Stimulated activated CD4-positive, alpha-beta T cell treated with anti-CD3 and anti-CD28 coated beads, Interleukin-4, amount 100 ng/mL, for 4 hours (primary cell): ENCODE data around the gene GNAT1.
"Not testable (repeated sequence)": the region's sequence is repeated elsewhere in the genome, so short reads cannot be mapped to it uniquely, and the experiment has no call there.

Experiments used
- DNase-seq, 2 experiments: peaks; one replicate each; pipeline ENCODE4 v3.0.0-alpha.2; 2020

The GNAT1 gene

DNA sequence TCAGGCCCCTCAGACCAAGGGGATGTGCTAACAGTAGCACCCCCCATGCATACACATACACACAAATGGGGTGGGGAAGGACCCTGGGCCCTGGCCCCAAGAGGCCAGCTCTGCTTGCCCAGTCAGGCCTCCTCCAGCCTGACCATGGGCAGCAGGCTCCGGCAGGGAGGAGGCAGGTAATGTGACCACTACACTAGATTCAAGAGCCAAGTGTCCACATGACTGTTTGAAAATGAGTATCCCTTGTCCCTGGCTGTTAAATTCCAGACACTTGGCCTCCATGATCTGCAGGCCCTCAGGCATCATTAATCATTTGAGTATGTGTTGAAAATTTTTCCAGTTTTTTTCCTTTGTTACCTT lies 30.7 kb downstream of the GNAT1 start:
- DNase-seq: no peak

- DNase-seq: no peak
Observed at GRCh38 chr3:50224639-50225038, 33.2 kb downstream of the GNAT1 start.

GRCh38 chr3:50226888-50227389 lies 35.5 kb downstream of the GNAT1 start:
- peak in 1 of 2 experiments; percentile 34 for DNase-seq

- peak; percentile 85 to 89 for DNase-seq
Observed at GRCh38 chr3:50227390-50228183, 36.2 kb downstream of the GNAT1 start.

- not testable (repeated sequence) for DNase-seq
Observed at GRCh38 chr3:50228184-50228763, 36.9 kb downstream of the GNAT1 start.

DNA sequence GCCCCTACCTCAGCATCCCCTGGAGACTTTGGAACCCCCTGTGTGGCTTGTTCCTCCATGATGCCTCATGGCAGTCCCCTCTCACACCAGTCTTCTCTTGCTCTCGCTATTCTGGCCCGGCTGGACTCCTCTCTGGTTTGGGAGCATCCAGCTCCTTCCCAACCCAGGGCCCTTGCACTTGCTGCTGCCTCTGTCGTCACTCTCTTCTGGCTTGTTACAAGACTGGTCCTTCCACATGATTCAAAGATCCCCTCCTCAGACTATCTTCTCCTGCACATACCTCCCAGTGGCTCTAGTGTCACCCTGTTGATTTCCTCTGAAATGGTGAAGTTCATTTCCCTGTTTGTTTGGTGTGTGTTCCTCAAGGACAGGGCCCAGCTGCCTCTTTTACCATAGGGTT lies 38.1 kb downstream of the GNAT1 start:
- no peak for DNase-seq

- DNase-seq: no peak
Observed at GRCh38 chr3:50230104-50230793, 38.8 kb downstream of the GNAT1 start.

DNA sequence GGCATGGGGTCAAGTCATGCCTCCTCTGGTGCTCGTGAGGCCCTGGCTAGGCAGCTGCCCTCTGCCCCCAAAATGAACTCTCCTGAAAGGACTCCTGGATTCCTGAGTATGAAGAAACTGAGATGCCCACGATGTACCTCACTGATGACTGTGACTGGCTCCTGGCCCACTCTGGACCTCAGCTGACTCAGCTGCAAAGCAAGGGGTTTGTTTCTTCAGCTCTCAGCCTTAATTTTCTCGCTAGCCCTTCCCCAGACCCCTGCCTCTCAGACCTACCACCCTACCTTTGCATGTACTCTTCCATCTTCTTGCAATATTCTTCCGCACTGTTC lies 39.4 kb downstream of the GNAT1 start:
- DNase-seq: no peak

GRCh38 chr3:50231581-50231980 lies 40.2 kb downstream of the GNAT1 start:
- DNase-seq: no peak

- no peak for DNase-seq
Observed at GRCh38 chr3:50232303-50232702, 40.9 kb downstream of the GNAT1 start.

DNA sequence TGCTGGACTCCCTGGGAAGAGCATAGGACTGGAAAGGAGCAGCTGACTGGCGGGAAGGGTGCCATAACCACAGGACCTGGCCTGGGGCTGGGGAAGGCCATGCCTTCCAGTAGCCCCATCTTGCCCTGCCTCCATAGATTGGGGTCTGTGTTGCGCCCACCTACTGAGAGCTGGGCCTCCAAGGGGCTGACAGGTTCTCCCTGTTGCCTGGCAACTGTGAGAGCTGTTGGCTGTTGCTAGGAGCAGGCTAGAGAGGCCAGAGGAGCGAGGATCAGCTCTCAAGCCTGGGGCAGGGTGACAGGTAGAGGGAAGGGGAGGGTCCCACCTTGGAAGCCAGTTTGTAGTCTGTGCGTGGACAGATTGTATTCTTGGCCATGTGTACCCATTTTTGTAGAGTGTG lies 41.8 kb downstream of the GNAT1 start:
- DNase-seq: no peak

DNA sequence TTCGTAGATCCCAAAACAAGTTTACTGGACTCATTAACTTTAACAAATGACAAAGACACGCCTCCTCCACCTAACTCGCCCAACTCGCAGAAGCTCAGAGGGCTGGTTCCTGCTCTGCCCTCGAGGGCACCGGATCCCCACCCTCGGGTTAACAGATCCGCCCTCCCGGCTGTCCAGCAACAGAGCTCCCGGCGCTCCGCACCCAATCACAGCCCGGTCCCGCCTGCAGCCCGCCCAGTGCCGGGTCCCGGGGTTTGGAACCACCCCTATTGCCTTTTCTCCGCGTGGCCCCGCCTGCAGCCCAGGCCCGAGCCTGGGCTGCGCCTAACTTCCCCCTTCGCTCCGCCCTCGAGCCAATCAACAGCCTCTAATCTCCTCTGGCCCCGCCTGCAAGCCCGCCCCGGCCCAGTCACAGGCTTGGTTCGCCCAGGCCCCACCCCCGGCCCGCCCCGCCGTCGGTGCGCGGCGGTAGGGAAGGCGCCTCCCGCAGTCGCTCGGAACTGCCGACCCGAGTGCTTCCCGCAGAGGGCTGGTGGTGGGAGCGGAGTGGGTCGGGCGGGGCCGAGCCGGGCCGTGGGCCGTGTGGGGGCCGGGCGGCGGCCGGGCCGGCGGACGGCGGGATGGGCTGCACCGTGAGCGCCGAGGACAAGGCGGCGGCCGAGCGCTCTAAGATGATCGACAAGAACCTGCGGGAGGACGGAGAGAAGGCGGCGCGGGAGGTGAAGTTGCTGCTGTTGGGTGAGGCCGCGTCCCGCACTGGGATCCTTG lies 44.5 kb downstream of the GNAT1 start, which contains the start of gene GNAI2:
Gene GNAI2, plus strand, starts transcription at position 489 of the 768 bp plus-strand sequence. Its CDS starts 132 bp downstream, at position 621.
- peak; percentile 98 to 99 for DNase-seq

GRCh38 chr3:50236484-50237132 lies 45.2 kb downstream of the GNAT1 start:
- DNase-seq: no peak

- no peak for DNase-seq
Observed at GRCh38 chr3:50237133-50237651, 45.8 kb downstream of the GNAT1 start.

GRCh38 chr3:50237754-50238548 lies 46.5 kb downstream of the GNAT1 start:
- DNase-seq: peak; percentile 83 to 85

DNA sequence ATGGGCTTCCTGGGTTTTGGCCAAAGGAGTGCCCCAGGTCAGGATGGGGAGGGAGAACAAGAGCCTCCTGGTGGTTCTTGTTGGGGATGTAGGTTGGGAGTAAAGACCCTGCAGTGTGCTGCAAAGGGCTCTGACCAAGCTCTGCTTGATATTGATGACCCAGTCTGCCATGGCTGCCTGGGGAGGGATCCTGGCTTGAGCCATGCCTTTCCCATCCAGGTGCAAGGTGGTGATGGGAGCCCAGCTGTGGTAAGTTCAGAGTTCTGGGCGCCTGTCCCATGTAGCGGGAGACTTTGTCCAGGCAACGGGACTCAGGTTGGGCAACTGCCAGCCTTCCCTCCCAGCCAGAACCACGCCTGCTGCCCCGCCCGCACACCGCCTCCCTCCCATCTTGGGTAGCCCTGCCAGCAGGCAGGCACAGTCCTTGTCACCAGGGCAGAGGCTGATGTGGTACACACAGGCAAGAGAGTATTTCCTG lies 47.2 kb downstream of the GNAT1 start:
- no peak for DNase-seq

DNA sequence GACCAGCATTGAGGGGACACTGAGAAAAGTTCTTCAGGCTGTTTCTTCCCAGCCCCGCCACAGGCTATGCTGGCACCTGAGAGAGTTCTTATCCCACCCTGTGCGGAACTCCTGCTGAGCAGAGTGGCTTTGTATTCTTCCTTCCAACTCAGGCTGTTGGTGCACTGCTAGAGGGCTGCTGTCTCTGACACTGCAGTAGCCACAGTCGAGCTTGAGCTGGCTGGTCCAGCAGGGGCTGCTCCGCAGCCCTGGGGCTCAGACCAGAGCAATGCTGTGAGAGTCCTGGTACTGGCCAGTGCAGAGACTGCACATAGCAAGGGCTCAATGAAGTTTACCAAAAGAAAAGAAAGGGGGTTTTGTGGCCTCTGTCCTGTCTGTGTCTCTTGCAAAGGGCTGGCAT lies 48.2 kb downstream of the GNAT1 start:
- DNase-seq: no peak

- no peak for DNase-seq
Observed at GRCh38 chr3:50241163-50241562, 49.8 kb downstream of the GNAT1 start.

DNA sequence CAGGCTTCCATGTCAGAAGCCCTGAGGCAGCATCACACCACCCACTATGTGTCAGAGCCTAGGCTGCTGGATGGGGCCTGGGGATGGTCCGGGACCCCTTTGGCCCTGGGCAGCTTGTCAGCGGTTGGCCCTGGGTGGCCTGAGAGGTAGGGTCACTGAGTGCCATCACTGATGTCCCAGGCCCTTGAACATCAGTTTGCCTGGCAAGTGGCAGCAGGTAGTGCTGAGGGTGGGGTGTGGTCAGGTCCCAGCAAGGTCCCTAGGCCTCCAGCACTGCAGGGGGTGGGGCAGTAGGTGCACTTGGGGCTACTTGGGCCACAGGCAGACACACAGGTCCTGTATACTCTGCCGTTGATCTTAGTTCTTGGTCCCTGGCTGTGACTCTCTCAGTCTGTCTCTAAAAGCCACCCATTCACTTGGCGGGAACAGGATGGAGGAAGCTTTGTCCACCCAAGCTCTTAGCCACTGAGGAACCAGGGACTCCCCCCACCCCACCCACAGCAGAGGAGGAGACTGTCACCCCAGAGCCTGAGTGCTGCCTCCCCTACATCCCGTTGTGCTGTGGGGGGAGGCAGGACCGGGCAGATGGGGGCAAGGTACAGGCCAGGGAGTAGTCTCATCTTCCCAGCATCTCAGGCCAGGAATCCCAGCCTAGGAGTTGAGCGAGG lies 50.4 kb downstream of the GNAT1 start:
- no peak for DNase-seq

DNA sequence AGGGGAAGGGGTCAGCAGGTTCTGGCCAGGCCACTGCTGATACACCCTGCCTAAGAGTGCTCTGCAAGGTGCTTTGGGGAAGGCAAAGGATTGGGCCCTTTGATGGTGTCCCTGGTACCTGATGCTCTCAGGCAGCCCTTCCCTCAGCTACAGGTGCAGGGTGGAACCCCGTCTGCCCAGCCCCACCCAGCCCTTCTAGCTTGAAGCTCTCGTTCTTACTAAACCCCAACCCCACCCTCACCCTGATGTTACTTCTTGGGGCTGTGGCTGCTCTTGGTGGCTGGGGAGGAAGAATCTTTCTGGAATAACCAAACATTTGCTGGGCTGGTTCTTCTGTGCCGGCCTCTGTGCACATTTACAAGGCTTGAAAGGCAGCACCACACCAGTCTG lies 51.0 kb downstream of the GNAT1 start:
- DNase-seq: no peak
